Stimulated activated CD8-positive, alpha-beta memory T cell treated with anti-CD3 and anti-CD28 coated beads, Interleukin-12 subunit alpha, Interleukin-12 subunit beta, amount 100 ng/mL, for 24 hours (primary cell): Measurements from ENCODE around the gene SRP19.
"Not testable (repeated sequence)": the region's sequence is repeated elsewhere in the genome, so short reads cannot be mapped to it uniquely, and the experiment has no call there.

Experiments
- DNase-seq: peaks from one replicate; pipeline ENCODE4 v3.0.0-alpha.2; 2020; ENCODE audit errors: extremely low read depth

The SRP19 gene

DNA sequence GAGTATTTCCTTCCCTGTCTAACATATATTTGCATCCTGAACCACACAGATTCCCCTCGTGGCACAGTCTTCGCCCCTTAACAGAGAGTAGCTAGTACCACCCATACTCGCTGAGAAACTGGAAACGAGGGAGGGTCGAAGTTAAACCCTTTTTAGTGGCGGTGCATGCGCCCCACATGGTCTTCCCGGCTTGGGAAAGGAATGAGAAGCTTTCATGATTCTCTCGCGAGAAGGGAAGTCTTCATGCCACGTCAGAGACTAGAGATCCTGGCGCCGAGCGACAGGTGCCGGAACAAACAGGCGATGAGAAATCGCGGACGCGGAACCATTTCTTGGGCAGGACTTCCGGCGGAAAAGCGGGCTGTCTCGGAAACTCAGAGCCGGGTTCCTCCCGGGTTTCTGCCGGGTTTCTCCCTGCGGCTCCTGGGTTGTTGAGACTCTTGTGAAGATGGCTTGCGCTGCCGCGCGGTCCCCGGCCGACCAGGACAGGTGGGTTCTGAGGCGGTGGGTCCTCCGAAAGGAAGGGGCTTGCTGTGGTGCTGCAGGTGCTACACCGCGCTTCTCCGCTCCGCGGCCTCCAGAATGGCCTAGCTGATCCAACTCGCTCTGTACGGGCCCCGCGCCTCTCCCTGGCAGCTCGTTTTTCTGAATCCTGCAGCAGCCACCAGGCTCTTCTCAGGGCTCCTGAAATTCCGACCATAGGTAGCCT lies at the start of gene SRP19:
TSS of gene SRP19 (plus strand) at position 359 of the 709 bp plus-strand sequence. CDS start at position 449, 90 bp downstream.
- peak; percentile 68 for DNase-seq

DNA sequence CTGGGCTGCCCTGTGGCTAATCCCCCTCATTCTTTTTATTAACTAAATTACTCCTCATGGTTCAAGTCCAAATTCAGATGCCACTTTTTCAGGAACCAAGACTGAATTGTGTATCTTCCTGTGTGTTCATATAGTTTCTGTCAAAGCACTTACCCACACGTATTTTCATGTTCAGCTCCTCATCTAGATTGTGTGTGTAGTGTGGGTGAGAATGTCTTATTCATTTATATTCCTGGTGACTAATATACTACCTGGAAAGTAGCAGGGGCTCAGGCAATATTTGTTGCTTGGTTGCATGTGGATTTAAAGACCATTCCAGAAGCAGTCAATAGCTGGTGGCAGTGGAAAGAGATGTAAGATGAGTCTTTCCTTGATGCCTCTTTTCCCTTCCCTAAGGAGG lies 48.5 kb upstream of the SRP19 start:
- DNase-seq, result no peak

DNA sequence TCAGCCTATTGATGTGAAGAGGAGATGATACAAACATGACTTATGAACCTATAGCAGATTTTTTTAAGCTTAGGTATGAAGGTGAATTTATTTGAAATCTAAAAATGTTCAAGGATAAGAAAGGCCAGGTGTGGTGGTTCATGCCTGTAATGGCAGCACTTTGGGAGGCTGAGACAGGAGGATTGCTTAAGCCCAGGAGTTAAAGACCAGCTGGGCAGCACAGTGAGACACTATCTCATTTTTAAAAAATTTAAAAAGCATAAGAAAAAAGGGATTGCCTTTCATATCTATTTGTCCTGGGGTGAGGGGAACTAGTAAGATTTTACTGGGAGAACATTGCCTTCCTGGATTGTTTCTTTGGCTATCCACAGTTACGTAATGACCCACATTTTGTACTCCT lies 40.8 kb upstream of the SRP19 start:
- no peak for DNase-seq

DNA sequence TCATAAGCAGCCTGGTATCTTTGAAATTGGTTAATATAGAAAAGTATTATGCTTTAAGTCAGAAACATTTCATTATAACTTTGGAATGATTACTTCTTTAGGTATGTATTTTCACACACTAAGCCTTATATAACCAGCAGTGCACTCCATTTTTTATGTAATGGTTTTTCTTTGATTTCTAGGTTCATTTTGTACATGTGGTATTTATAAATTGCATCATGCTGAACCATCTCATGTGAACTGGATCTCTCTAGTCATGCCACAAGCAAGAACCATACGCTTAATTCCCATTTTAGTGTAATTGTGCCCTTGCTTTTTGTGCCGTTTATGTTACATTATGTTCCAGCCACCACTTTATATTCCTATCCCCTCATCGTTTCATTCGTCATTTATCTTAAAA lies 38.6 kb upstream of the SRP19 start:
- no peak for DNase-seq

DNA sequence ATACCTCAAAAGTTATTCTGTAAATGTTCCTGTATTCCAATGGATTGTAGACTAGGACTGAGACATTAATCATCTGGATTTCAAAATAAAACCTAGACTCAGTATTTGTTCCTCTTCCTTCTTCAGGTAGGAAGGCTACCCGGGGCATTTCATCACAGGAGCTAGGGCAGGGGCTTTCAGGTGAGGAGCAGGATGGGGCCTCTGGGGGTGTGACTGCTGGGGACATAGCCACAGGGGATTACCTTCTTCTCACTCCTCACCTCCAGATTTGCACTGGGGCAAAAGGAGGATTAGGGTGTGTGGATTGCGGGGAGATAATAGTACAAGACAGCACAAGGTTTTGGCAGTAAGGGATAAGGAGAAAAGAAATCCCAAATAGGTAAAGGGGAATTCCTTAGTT lies 37.9 kb upstream of the SRP19 start:
- no peak for DNase-seq

DNA sequence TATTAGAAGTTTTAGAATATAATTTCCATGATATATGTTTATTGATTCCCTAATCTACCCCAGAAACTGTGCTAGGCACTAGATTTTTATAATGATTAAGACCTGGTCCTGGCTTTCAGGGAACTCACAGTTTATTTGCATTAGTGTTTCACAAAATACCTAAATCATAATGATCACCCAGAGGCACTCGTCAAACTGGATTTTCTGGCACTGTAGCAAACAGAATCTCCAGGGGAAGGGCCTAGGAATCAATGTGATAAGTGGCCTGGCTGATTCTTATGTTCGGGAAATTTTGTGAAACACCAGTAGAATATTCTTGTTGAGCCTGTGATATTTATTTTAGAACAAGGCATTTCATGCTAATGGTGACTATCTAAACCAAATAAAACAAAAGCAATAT lies 37.4 kb upstream of the SRP19 start:
- no peak for DNase-seq

DNA sequence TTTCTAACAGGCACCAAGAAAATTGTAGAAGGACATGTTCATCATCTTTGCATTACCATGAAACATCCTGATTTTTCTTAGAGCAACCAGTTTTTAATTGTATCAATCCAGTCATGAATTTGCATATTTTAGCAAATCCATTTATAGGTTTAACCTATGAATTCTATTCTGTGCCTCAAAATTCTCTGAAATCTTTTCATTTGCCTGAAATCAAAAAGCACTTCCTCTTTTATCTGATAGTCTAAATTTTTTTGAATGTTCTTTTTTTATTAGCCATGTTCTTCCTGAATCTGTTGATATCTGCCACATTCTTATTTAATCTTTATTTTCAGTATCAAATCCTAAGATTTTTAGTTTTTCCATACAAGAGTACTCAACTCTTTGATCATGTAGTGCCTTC lies 36.9 kb upstream of the SRP19 start:
- DNase-seq, result no peak

DNA sequence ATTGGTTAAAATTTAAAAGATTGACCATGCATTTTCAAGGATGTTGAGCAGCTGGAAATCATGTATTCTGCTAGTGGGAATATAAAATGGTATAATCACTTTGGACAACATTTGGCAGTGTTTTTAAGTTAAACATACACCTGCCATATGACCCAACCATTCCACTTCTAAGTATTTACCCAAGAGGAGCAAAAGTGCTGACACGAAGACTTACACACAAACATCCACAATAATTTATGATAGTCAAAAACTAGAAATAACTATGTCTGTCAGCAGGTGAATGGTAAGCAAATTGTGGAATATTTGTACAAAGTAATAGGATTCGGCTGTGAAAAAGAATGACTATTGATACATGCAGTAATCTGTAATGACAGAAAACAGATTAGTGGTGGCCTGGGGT lies 30.7 kb upstream of the SRP19 start:
- no peak for DNase-seq

DNA sequence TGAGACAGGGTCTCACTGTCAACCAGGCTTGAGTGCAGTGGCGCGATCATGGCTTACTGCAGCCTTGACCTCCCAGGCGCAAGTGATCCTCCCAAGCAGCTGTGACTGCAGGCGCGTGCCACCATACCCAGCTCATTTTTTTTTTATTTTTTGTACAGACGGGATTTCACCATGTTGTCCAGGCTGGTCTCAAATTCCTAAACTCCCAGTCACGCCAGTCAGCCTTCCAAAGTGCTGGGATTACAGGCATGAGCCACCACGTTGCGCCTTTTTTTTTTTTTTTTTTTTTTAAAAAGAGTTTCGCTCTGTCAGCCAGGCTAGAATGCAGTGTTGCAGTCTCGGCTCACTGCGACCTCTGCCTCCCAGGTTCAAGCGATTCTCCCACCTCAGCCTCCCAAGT lies 27.1 kb upstream of the SRP19 start:
- no peak for DNase-seq

DNA sequence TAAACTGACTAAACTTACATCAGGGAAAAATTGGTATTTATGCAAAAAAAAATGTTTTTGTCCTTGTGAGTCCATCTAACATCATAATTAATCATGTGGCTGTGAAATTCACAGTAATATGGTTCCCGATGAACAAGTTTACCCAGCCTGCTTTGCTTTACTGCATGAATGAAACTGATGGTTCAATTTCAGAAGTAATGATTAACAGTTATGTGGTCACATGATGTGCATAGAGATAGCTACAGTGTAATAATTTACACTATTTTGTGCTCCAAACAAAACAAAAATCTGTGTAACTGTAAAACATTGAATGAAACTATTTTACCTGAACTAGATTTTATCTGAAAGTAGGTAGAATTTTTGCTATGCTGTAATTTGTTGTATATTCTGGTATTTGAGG lies 16.6 kb upstream of the SRP19 start:
- no peak for DNase-seq

DNA sequence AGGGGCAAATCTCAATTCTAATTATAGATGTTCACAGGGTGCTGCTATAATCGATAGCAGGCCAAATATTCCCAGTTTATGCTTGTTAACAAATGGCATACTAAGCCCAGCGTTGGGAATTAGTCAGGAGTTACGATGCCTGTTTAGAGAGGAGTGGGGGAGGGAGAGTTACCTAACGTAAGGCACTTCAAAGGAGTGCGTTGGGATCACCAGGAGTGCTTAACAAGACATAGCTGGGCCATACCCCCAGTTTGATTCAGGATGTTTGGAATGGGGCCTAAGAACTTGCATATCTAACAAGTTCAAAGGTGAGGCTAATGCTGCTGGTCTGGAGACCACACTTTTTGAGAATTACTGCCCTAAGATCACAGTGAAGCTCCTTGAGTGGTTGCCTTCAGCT lies 14.5 kb upstream of the SRP19 start:
- no peak for DNase-seq

DNA sequence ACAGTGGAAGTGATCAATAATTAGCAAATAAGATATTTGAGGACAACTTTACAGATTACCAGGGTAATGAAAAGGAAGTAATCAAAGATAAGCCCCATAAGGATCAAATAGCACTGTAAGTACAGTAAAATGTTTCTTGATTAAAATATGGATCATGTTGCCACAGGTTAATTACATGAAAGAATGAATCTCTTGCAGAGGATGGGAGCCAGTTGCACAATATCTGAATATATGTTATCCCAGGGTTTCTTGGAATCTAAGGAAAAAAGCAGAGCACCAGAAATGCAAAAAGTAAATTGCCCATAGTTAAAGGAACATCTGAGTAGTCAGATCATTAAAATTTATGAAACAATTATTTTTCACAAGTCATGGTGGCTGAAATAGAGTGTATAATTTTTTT lies 13.8 kb upstream of the SRP19 start:
- DNase-seq, result no peak

DNA sequence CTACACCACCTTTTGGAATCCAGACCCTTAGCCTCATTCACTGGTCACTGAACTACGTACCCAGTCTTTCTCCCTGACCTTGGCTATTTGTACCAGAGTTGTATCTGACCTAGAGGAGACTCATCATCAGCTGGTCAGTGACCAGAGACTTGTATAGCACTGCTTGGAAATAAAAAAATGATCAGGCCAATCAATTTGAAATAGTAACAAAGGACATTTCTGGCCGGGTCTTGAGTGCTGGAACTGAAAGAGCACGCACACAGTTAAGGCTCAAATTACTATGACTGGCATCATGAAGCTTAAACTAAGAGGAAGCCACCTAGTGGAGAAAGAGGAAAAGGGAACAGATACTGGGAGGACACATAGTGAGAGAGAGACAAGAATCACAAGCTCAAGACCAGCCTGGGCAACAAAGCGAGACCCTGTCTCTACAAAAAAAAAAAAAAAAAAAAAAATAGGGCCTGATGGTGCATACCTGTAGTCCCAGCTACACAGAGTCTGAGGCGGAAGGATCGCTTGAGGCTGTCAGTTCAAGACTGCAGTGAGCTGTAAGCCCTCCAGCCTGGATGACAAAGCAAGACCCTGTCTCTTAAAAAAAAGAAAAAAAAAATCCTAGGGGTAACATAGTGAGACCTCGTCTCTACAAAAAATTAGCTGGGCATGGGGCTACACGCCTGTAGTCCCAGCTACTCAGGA lies 12.8 kb upstream of the SRP19 start:
- no peak for DNase-seq

DNA sequence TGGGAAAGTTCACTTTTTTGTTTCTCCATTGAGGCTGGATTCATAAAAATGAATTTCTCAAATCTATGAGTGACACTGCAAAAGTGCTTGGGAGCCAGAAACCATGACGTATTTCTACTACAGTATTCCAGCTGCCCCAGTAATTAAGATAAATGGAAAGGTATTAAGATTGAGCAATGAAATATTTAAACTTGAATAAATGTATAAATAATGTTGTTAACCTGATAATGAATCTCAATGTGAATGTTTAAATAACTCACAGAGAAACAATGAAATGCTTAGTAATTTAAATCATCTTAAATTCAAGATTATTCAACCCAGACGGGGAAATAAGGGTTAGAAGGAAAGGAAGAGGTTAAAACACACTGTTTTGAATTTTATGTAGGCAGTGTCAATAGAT lies 11.2 kb upstream of the SRP19 start:
- DNase-seq, result no peak

DNA sequence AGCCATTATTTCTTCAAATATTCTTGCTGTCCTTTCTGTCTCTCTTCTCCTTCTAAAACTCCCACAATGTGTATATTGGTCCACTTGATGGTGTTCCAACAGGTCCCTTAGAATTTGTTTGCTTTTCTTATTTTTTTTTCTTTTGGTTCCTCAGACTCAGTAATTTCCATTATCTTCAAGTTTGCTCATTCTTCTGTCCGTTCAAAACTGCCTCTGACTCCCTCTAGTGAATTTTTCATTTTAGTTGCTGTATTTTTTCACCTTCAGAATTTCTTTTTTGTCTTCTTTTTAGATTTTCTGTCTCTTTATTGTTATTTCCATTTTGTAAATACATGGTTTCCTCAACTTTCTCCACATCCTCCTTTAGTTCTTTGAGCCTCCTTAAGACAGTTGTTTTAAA lies 6.4 kb upstream of the SRP19 start:
- no peak for DNase-seq

DNA sequence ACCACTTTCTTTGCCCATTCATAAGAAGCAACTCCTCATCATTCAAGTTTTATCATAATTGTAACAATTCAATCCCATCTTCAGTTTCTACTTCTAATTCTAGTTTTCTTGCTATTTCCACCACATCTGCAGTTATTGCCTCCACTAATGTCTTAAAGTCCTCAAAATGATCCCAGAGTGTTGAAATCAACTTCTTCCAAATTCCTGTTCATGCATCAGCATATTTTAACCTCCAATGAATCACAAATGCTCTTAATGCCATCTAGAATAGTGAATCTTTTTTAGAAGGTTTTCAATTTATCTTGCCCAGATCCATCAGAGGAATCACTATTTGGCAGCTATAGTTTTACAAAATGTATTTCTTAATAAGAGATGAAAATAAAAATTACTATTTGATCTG lies 3.2 kb upstream of the SRP19 start:
- no peak for DNase-seq

DNA sequence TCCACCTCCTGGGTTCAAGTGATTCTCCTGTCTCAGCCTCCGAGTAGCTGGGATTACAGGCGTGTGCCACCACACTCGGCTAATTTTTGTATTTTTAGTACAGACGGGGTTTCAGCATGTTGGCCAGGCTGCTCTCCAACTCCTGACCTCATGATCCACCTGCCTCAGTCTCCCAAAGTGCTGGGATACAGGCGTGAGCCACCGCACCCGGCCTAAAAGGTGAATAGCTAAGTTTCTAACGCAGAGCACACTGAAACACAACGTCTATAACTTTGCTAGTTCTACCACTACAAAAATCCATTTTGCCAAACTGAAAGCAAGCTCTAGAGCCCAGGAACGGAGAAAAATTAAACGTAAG lies 537 bp upstream of the SRP19 start:
- not testable (repeated sequence) for DNase-seq

DNA sequence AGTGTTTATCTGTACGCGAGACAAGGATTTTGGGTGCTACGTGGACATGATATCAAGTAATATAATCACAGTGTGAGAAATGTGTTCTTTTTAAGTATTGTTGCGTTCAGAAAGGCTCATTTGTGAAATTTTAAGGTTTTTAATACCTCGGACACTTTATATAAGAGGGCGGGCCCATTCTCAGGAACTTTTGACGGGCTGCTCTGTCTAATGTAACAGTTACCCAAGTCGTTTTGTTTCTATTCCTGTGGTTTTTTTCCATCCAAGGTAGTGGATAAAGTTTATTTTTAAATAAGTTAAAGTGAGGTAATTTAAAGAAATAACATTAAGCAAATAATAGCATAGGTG lies 525 bp downstream of the SRP19 start:
- no peak for DNase-seq

DNA sequence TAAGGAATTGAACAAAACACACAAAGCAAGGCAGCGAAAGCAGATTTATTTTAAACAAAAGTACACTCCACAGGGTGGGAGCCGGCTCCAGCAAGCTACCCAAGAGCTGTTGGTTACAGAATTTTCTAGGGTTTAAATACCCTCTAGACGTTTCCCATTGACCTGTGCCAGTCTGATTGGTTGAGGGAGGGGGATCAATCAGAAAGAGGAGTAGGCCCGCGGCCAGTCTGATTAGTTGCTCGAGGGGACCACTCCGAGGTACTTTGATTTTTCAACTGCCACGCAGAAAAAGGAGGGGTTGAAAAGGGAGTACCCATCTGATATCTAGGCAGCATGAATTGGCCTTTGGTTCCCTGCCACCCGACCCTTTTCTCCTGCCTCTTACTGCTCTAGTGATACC lies 998 bp downstream of the SRP19 start:
- DNase-seq, result no peak

DNA sequence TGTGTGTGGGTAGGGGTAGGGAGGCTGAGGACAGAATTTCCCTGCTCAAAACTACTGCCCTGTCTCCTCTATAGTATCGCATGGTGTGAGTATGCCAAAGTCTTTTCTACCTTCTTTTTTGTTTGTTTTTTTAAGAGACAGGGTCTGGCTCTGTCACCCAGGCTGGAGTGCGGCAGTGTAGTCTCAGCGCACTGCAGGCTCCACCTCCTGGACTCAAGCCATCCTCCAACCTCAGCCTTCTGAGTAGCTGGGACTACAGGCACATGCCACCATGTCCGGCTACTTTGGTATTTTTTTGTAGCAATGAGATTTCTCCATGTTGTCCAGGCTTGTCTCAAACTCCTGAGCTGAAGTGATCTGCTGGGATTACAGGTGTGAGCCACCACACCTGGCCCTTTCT lies 2.5 kb downstream of the SRP19 start:
- DNase-seq, result no peak

DNA sequence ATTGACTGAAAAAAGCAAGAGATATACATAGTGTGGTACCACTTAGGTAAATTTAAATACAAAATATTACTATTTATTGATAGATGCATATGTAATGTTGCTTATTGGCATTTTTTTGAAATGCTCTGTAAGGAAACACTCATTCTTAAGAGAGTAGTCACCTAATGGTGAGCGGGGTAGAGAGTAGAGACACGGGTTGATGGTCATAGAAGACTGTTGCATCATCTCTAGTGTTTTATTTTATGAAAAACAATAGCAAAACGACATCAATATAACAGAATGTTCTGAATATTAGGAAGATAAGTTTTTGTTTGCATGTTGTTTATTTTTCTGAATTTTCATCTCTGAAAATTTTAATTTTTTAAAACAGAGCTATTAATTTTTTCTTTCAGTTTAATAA lies 4.0 kb downstream of the SRP19 start:
- DNase-seq, result no peak

DNA sequence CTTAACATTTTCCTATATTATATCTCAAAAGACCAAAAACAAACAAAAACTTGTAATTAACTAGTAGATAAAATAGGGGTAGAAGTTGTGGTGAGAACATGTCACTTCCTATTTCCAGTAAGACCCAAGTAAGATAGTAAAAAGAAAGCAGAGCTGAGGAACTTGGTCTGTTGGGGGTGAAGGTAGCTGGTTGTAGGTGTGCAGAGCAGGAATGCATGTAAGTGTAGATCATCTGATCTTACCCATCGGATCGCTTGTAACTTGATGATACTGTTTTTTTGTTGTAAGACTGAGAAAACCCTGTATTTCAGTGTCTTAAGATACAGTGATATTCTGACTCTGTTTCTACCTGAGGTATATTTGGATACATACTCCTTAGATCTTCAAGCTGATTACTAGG lies 5.7 kb downstream of the SRP19 start:
- no peak for DNase-seq

DNA sequence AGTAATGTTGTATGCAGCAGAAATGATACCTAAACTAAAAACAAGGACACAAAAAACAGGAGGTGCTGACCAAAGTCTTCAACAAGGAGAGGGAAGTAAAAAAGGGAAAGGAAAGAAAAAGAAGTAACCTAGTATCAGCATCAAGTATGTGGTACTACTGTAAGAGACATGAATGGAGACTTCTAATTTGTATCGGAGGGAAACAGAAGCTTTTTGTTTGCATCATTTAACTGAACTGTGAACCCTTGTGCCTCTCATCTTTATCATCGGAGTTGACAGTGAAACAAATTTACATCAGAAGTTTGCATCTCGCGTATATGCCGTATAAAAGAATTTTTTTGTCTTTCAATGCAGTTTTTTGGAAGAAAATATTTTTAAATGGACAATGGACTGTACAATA lies 6.3 kb downstream of the SRP19 start:
- no peak for DNase-seq

DNA sequence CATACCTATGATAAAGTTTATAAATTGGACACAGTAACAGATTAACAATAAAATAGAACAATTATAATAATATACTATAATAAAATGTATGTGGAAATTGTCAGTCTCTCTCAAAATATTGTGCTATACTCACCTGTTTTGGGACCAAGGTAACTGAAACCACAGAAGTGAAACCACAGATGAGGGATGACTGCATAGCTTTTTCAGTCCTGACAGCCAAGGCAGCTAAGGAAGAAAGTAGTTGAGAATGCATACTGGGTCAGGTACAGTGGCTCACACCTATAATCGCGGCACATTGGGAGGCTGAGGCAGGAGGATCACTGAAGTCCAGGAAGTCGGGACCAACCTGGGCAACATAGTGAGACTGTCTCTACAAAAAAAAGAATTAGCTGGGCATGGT lies 8.9 kb downstream of the SRP19 start:
- no peak for DNase-seq
